OCI-LY1 (cell line): Measurements from ENCODE around the gene MAP3K10.
A peak's percentile ranks its signal among the peaks of the same experiment; 100 is the strongest.

Source experiments
- H2AFZ ChIP-seq: fragments of 200-600 bp; sonication (generic), shearing (Covaris generic); 2 replicates; pipeline ENCODE4 v1.6.0; 2014; ENCODE audit warnings: antibody characterized with exemption, mild to moderate bottlenecking, low read length
- H3F3A ChIP-seq: fragments of 200-600 bp; sonication (generic), shearing (Covaris generic); 2 replicates; pipeline ENCODE4 v1.6.0; 2014; ENCODE audit warnings: mild to moderate bottlenecking, antibody characterized with exemption, low read length, moderate library complexity; ENCODE audit not compliant: insufficient read depth
- H3K27ac ChIP-seq: fragments of 200-600 bp; sonication (generic); 2 replicates; pipeline ENCODE4 v1.5.1; 2014; ENCODE audit warnings: low read length, mixed run types, mild to moderate bottlenecking, low read depth; ENCODE audit not compliant: poor library complexity, severe bottlenecking
- H3K27me3 ChIP-seq: fragments of 200-600 bp; sonication (generic); 2 replicates; pipeline ENCODE4 v1.6.0; 2014; ENCODE audit warnings: antibody characterized with exemption, mild to moderate bottlenecking, low read length, moderate library complexity; ENCODE audit not compliant: insufficient read depth
- H3K36me3 ChIP-seq: fragments of 200-600 bp; sonication (generic); 2 replicates; pipeline ENCODE4 v1.6.1; 2014; ENCODE audit warnings: mild to moderate bottlenecking, antibody characterized with exemption, low read length, moderate library complexity, mixed read lengths; ENCODE audit not compliant: insufficient read depth
- H3K4me1 ChIP-seq: fragments of 200-600 bp; sonication (generic); 2 replicates; pipeline ENCODE4 v1.5.1; 2014; ENCODE audit warnings: mild to moderate bottlenecking, low read length, moderate library complexity; ENCODE audit not compliant: insufficient read depth, severe bottlenecking
- H3K4me2 ChIP-seq: fragments of 200-600 bp; sonication (generic), shearing (Covaris generic); 2 replicates; pipeline ENCODE4 v1.6.1; 2014; ENCODE audit warnings: low read length
- H3K4me3 ChIP-seq: fragments of 200-600 bp; sonication (generic); 2 replicates; pipeline ENCODE4 v1.5.1; 2014; ENCODE audit warnings: low read length, low read depth, mild to moderate bottlenecking, mixed read lengths; ENCODE audit not compliant: poor library complexity, severe bottlenecking
- H3K79me2 ChIP-seq: fragments of 200-600 bp; shearing (Covaris generic); 2 replicates; pipeline ENCODE4 v1.6.1; 2016; ENCODE audit warnings: mixed run types, low read length, mixed read lengths; ENCODE audit not compliant: insufficient read depth
- H3K9ac ChIP-seq: fragments of 200-600 bp; sonication (generic), shearing (Covaris generic); 2 replicates; pipeline ENCODE4 v1.6.1; 2014; ENCODE audit warnings: mild to moderate bottlenecking, low read length, mixed read lengths
- H3K9me2 ChIP-seq: fragments of 200-600 bp; sonication (generic), shearing (Covaris generic); 2 replicates; pipeline ENCODE4 v1.6.1; 2014; ENCODE audit warnings: low read depth, mild to moderate bottlenecking, low read length, mixed read lengths
- H3K9me3 ChIP-seq: fragments of 200-600 bp; shearing (Covaris generic); 2 replicates; pipeline ENCODE4 v1.6.1; 2014; ENCODE audit warnings: low read length, mixed read lengths
- H4K20me1 ChIP-seq: fragments of 200-600 bp; sonication (generic), shearing (Covaris generic); 2 replicates; pipeline ENCODE4 v1.6.0; 2016; ENCODE audit warnings: mild to moderate bottlenecking, low read length; ENCODE audit not compliant: insufficient read depth
- EZH2 ChIP-seq: fragments of 200-600 bp; sonication (generic), shearing (Covaris generic); IDR thresholded peaks from 2 replicates; pipeline ENCODE4 v1.8.0; 2017; ENCODE audit warnings: borderline replicate concordance, mixed run types, mild to moderate bottlenecking, antibody characterized with exemption, low read length, moderate library complexity, mixed read lengths
- TF ChIP-seq, protein P1 (sequence below): fragments of 200-600 bp; sonication (generic), shearing (Covaris generic); IDR thresholded peaks from 2 replicates; pipeline ENCODE4 v1.5.1; 2017; ENCODE audit warnings: mild to moderate bottlenecking, antibody characterized with exemption, low read length, moderate library complexity, mixed read lengths

MAP3K10 gene

DNA sequence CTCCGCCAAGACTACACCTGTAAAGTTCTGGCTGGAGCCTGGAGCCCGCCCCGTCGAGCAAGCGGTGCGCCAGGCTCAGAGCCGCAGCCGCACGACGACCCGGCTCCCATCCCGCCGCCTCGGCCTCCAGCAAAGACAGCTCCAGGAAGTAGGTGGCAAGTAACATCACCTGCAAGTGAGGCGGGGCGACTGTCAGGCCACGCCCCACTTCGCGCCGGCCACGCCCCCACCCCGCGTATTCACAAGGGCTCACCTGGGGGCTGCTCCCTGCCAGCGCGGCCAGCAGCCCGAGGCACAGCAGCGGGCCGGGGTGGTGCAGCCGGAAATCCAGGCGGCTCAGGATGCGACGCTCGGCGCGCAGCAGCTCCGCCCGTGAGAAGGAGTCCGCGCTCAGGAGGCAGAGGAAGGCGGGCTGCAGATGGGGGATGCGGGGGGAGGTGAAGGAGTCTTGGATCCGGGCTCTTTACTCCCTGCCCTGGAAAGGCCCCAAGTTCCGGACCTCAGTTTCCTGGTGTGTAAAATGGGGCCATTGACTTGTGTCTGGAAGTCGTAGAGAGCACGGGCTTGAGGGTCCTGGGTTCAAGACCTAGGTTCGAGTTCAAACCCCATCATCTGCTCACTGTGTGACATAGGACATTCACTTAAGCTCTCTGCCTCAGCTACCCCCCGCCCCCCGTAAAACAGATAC, 32.1 kb downstream of the MAP3K10 start:
- Histone ChIP-seq H3F3A (no peaks in the 10 kb centered on the region), H3K4me3 (no peak overlapping the region), H3K4me2 (no peak overlapping the region), H3K36me3 (no peaks in the 10 kb centered on the region), H2AFZ (no peak overlapping the region), H3K4me1 (no peaks in the 10 kb centered on the region), H3K79me2 (no peaks in the 10 kb centered on the region), H3K9me3 (no peaks in the 10 kb centered on the region), H3K9me2 (no peaks in the 10 kb centered on the region), H4K20me1 (no peaks in the 10 kb centered on the region), H3K27me3 (no peaks in the 10 kb centered on the region), H3K27ac (no peak overlapping the region), H3K9ac (no peak overlapping the region)
- TF ChIP-seq, protein P1, sequence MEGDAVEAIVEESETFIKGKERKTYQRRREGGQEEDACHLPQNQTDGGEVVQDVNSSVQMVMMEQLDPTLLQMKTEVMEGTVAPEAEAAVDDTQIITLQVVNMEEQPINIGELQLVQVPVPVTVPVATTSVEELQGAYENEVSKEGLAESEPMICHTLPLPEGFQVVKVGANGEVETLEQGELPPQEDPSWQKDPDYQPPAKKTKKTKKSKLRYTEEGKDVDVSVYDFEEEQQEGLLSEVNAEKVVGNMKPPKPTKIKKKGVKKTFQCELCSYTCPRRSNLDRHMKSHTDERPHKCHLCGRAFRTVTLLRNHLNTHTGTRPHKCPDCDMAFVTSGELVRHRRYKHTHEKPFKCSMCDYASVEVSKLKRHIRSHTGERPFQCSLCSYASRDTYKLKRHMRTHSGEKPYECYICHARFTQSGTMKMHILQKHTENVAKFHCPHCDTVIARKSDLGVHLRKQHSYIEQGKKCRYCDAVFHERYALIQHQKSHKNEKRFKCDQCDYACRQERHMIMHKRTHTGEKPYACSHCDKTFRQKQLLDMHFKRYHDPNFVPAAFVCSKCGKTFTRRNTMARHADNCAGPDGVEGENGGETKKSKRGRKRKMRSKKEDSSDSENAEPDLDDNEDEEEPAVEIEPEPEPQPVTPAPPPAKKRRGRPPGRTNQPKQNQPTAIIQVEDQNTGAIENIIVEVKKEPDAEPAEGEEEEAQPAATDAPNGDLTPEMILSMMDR, result no peak
- no peak for TF ChIP-seq EZH2

DNA sequence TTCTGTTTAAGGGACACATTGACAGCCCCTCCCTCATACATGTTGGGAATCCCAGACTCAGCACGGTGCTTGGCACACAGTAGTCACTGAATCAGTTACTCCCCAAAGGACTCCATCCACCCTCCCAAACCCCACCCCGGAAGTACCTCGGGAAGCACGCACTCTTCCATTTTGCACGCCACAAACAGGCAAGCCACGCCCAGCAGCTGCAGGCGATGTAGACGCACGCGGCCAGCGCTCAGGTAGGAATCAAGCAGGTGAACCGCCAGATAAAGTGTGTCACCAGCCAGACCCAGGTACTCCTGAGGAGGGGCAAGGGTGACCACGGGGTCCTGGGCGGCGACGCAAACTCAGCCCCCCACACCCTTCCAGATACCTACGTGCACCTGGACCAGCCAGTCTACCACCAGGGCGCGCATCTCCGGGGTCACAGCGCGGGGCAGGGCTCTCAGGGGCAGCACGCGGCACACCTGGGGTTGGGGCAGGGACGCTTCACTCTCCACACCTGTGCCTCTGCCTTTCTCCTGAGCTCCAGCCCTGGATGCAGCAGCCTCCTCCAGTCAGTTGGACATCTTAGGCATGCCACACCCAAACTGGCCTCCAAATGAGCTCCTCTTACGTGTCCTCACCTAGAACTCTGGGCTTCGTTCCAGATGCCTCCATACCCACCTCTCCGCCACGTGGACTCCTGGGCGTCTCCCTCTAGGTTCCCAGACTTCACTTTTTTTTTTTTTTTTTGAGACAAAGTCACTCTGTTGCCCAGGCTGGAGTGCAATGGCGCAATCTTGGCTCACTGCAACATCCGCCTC, 33.3 kb downstream of the MAP3K10 start:
- Histone ChIP-seq H3K9me3 (no peaks in the 10 kb centered on the region), H4K20me1 (no peaks in the 10 kb centered on the region), H3K36me3 (no peaks in the 10 kb centered on the region), H3K79me2 (no peaks in the 10 kb centered on the region), H3K9me2 (no peaks in the 10 kb centered on the region), H3K4me2 (no peak overlapping the region), H3K27me3 (no peaks in the 10 kb centered on the region), H3F3A (no peaks in the 10 kb centered on the region; the same call in 1 of the 2 replicates), H3K9ac (no peak overlapping the region), H3K4me1 (no peaks in the 10 kb centered on the region), H3K4me3 (no peak overlapping the region), H3K27ac (no peak overlapping the region), H2AFZ (no peak overlapping the region)
- TF ChIP-seq, protein P1, result no peak
- no peak for TF ChIP-seq EZH2

DNA sequence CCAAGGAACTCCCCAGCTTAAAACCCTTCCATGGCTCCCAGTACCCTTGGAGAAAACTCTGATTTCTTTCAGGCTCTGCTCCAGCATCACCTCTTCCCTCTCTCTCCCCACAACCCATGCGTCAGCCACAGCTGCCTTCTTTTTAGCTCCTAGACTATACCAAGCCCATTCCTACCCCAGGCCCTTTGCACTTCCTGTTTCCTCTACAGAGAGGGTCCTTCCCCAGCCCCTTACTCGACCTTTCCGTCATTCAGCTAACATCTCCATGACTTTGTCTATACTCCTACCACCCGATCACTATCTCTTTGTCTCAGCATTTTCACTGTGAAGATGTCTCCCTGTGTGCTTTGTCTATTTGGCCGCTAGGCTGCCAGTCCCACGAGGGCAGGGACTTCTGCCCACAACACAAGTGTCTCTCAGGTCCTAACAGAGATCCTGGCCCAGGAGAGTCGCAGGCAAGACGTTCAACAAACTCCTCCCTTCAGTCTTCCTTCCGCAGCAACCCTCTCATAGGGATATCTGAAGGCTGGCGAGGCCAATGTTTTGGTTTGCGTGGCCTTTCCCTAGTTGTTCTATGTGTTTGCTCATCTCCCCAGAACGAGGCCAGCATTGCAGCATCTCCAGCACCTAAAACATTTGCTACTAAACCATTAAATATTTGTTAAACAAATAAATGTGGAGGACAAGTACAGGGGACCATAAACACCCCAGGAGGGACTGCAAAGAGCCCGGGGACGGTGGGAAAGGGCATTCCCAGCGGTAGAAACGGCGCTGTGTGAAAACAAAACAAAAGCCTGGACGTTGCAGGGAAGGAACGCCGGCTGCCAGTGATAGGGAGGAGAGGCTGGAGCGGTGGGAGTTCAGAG, 34.4 kb downstream of the MAP3K10 start:
- H3K9ac ChIP-seq, result no peak overlapping the region
- H3K36me3 ChIP-seq, result no peaks in the 10 kb centered on the region
- H2AFZ ChIP-seq, result no peak overlapping the region
- no peak for TF ChIP-seq EZH2
- TF ChIP-seq, protein P1, result peak; percentile 33; the same call in 1 of the 2 replicates
- no peaks in the 10 kb centered on the region; the same call in 1 of the 2 replicates for H3F3A ChIP-seq
- no peak overlapping the region for H3K27ac ChIP-seq
- H3K4me3 ChIP-seq, result no peak overlapping the region
- no peak overlapping the region for H3K4me2 ChIP-seq
- H3K27me3 ChIP-seq, result no peaks in the 10 kb centered on the region
- no peaks in the 10 kb centered on the region for H3K4me1 ChIP-seq
- no peaks in the 10 kb centered on the region for H3K9me3 ChIP-seq
- no peaks in the 10 kb centered on the region for H4K20me1 ChIP-seq
- H3K79me2 ChIP-seq, result no peaks in the 10 kb centered on the region
- H3K9me2 ChIP-seq, result no peaks in the 10 kb centered on the region
